ENCODE data around the gene FAN1.

DNA sequence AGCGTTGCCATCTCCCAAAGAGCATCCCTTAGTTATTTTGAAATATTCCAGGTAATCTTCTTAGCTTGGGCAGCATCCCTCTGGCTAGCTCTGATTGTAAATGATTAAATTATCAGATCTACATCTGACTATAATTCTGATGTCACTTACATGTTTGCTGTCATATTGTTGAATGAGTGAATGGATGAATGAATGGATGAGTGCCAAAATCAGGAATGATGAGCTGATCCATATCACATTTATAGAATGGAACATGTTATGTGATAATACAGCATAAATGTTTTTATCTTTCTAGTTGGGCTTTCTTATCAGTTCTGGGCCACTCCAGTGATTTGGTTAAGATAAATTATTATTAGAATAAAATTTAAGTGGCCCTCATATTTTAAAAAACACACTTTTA lies 14.0 kb downstream of the FAN1 start:
- TF ChIP-seq CTCF (IDR thresholded peaks at IDR 0.05; ENCODE audit: low read depth, low read length) (no peak), EZH2phosphoT487 (IDR thresholded peaks at IDR 0.05; ENCODE audit: low read depth) (no peak)
